Measurements from ENCODE around the gene INSRR.
A peak's percentile ranks its signal among the peaks of the same experiment; 100 is the strongest.

Gene INSRR

DNA sequence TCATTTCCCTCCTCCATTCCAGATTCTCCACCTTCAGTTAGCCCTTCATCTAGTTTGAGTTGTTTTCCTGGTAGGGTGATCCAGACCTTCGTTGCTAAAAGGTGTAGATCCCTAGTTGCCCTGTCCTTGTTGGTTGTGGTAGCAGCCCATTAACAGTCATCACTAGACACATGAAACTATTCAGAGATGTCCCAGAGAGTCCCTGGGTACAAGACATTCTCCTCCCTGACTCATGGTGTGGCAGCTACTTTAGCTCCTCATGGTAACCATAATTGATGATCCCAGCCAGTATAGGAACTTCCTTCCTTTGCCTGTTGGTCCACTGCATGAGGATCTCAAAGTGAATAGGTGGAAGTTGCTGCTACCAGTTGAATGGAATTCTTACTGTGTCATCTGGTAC, 36.2 kb downstream of the INSRR start:
- no peak for DNase-seq

DNA sequence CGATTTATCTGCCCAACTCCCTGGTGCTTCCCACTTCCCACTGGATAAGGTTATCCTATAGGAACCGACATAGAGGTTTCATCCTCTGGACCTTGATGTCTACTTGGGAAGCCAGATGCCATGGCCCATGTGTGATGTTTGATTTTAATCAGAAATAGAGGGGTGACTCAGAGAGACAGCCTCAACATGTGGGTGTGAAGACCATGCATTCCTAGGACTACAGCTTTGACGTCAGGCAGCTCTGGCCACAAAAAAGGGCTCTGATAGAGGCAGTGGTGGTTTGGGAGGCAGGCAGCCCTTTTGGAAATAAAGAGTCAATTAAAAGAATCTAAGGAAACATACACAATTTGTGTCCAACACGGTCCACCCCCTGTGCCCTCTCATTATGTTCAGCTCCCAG, 37.1 kb downstream of the INSRR start:
- no peak for DNase-seq

DNA sequence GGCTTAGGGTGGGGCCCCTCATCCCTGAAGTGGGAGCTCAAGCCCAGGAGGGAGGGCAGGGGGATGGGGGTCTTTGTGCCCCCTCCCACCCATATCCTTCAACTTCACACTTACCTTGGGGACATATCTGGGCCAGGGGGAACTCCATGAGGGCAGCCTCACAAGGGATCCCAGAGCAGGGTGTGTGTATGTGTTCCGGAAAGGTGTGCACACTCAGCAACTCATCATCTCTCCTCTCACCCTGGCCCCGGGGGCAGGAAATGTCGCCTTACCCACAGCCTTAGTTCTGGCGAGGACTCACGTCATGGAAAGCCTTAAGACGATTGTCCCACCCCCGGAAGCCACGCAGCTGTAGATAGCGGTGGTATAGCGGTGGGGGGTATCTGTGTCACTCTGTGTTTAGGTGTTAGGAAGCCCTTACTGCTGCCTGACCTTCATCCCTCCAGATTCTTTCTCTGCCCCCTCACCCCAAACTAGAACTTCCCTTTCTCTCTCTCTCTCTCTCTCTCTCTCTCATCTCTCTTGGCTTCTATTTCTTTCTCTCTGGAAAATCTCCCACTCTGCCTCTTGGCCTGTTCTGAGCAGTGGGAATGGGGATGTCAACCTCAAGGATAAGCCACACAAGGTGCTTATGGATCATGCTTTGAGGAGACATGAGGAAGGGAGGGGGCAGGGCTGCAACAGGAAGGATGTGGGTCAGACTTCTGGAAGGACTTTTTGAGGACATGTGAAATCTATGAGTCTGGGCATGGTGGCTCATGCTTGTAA, 42.2 kb downstream of the INSRR start, which contains the start of gene SH2D2A:
TSS of gene SH2D2A (minus strand) at position 288 of the 768 bp plus-strand sequence. CDS start at position 148, 140 bp downstream.
- no peak for DNase-seq

DNA sequence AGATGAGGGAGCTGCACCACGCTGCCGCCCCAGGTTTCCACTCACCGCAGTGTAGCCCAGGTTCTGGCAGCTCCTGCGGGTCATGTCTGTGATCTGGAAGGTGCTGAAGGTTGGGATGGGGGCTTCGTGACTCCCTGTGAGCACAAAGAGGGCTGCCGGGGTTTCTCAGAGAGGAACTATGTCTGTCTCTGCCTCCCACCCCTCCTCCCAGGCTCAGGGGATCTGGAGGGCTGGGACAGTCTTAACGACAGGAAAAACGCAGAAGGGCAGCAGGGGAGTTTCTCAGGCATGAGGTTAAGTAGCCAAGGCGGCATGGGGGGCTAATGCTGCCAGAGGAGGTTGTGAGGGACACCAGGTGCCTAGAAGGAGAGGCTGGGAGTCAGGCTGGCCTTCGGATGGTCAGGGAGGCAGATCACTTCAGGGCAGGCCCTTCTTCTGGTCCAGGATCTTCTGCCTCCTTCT, 42.9 kb downstream of the INSRR start:
- DNase-seq = no peak

DNA sequence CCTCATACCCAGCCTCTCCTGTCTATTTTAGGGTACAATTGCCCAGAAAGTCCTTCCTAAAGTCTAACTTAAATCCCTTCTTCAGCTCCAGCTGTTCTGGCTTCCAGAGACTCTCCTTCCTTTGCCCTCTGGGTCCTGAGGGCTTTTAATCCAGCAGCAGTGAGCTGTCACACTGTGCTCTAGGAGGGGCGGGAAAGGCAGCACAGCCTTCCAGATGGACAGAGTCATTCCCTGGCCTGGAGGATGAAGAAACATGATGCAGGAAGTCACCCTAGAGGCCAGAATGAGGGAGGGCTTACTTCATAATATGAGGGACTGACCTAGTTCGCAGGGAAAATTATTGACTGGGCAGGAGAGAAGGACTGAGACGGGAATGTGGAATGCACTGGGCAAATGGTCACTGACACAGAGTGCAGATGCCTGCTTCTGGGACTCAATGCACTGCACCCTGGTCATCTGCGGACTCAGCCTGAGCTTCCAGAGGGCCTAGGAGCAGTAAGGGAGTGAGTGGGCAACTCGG, 43.5 kb downstream of the INSRR start:
- peak; percentile 30 for DNase-seq

DNA sequence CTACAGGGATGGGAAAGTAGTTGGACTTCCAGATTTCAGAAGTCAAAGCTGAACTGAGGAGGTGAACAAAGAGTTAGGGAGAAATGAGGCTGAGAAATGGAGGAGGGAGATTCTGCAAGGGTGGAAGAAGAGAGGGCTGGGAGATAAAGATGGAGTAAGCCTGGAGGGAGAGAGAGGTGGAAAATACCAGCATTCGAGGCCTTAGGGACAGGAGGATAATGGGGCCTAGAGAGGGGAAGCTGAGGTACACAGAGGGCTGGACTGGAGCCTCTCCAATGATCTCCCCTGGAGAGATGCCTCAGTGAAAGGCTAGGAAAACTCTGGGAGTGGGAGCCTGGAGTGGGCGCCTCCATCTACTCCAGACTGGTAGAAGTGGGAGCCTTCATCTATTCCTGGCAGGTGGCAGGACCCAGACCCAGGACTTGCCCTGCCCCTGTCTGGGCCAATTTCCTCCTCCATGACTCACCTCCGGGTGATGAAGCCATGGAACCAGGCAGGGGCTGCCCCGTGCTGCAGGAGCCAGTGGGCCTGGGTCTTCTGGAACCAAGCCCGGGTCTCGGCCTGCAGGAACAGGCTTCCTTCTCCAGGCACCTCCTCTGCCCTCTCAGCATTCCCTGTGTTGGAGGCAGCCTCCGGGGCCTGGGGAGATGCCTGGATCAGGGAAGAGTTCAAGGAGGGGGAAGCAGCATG, 44.2 kb downstream of the INSRR start:
- DNase-seq = no peak

DNA sequence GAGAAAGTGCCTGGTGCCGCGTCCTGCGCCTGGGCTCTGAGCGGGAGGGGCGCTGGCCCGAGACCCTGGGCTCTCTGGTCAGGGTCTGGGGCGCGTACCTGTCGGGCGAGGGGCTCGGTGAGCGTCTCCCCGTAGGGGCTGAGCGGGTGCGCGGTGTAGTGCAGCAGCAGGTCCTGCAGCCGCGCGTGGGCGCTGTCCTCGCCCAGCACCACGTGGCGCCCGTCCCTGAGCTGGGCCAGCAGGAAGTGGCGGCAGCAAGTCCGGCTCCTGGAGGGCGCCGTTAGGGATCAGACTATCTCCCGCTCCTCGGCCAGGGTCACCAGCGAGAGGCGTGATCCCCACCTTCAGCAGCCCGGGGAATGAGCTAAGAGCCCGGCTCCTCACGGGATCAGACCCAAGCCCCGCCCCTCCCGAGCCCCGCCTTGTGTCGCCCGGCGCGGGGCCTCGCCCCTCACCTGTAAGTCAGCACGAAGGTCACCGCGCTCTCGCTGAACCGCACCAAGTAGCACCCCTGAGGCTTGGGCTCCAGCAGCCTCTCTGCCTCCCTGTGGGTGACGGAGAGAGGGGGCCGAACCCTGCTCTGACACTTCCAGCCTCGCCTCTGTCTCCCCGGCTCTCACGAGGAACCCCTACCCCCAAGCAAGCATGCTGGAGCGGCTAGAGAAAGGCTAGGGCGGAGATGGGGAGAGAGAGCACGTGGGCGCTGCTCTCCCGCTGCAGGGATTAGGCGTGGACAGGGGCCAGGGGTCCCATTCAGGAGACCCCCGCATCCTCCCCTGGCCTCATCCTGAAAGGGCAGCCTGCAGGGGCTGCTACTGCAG, 45.0 kb downstream of the INSRR start:
- DNase-seq = no peak

DNA sequence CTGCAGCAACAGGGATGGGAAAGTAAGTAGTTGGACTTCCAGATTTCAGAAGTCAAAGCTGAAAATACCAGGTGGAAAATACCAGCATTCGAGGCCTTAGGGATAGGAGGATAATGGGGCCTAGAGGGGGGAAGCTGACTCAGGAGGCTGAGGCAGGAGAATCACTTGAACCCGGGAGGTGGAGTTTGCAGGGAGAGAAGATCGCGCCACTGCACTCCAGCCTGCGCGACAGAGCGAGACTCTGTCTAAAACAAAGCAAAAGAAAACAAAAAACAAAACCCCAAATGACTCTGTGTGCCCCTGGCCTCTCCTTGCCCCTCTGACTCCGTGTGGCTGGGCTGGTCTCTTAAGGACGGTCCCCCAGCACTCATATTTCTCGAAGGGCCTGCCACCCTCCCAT, 45.6 kb downstream of the INSRR start:
- no peak for DNase-seq

DNA sequence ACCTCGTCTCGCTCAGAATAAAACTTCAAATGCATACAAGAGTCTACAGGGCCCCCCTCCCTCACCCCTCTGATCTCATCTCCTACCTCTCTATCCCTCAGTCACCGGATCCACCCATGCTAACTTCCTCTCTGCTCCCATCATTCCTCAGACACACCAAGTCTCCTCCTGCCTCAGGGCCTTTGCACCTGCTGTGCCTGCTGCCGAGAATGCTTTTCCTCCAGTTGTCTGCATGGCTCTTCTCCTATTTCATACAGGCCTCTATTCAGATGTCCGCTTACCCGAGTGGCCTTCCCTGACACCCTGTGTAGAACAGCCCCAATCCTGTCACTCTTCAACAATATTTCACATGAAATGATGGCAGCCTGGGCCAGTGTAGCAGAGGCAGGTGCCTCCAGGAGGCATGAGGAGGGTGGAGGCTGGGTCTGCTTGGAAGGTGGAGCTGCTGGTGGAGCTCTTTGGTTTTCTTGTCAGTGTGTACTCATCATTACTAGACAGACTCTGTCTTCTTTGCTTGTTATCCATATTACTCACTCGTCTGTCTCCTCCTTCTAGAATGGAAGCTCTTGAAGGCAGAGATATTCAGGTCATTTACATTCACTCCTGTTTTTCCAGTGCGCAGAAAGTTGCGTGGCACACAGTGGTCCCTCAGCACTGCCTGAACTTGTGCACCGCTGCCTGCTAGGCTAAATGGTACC, 46.5 kb downstream of the INSRR start:
- no peak for DNase-seq

DNA sequence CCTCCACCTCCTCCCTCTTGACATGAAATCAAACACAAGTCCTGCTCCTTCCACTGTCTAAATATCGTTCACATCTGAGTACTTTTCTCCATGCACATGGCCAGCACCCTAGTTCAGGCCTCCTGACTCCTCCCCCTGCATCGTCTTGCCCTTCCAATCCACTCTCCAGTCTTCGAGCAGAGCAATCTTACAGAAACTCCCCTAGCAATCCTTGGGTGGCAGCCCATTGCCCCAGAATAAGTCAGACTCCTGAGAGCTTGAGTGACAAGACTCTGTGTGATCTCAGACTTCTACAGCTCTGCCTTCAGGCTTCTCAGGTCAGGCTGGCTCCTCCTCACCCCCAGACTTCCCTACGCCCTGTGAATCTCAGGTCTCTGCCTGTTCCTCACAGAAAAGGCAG, 47.7 kb downstream of the INSRR start:
- DNase-seq = no peak

DNA sequence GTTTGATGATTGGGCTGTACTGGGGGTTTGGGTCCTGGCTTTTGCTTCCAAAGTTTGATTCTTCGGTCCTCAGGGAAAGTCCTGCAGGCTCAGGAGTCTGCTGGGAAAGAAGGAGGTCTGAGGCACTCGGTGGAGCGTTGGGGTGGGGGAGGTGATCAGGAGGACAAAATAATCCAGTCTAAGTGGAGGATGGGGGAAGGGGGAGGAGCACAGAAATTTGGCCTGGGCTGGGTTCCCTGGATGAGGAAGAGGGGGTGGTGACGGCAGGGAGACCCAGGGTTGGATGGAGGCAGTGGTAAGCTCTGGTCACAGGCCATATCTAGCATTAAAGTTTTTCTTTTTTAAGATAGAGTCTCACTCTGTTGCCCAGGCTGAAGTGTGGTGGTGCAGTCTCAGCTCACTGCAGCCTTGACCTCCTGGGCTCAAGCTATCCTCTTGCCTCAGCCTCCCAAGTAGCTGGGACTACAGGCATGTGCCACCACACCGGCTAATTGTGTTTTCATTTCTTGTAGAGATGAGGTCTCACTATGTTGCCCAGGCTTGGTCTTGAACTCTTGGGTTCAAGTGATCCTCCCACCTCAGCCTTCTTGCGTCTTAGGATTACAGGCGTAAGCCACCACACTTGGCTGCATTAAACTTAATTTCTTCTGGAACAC, 49.1 kb downstream of the INSRR start:
- no peak for DNase-seq

DNA sequence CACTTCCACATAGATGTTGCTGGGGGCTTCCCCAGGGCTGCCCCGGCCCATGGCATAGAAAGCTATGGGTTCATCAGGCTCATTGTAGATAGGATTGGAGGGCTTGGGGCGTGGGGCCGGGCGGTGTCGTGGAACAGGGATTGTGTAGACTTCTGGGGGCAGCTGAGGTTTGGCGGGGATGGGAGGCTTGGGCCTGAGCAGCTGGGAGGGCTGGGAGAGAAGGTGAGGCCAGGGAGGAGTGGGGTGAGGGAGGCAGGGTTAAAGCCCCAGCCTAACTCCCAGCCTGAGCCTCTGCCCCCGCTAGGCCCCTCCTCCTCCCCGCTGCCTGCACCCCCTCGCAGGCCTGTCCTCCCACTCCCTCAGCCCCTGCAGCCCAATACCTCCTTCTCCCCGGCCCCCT, 49.6 kb downstream of the INSRR start:
- no peak for DNase-seq

DNA sequence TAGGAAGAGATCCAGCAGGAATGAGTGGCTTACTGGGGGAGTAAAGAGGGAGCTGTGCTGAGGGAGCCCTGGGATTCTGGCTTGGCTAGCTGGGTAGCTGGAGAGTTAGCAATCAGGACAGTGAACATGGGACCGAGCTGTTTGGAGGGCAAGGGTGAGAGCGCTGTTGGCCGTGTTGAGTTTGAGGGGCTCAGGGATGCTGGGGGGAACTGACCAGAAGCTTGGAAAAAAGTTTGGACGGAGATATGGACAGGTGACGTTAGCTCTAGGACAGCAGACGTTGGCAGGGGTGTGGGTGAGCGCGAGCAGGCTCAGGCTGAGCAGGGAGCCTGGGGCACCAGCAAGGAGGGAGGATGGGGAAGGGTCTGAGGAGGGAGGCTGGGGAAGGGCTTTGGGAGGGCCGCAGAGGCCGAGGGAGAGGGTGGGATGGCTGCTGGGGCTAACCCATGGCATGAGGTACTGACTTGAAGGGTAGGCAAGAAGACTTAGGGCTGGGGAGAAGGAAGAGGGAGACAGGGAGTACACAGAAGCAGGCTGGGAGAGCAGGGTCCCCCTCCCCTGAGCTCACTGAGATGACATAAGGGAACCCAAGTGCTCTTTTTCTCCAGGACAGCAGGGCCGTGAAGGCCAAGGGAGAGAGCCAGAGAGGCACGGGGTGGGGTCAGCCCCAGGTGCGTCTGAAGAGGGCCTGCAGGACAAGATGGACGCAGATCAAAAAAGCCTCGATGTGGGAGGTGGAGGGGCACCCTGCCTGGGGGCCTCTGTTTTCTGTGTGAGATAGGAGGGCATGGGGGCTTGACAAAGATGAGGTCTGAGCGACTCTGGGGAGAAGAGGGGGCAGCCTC, 50.5 kb downstream of the INSRR start:
- DNase-seq = no peak

DNA sequence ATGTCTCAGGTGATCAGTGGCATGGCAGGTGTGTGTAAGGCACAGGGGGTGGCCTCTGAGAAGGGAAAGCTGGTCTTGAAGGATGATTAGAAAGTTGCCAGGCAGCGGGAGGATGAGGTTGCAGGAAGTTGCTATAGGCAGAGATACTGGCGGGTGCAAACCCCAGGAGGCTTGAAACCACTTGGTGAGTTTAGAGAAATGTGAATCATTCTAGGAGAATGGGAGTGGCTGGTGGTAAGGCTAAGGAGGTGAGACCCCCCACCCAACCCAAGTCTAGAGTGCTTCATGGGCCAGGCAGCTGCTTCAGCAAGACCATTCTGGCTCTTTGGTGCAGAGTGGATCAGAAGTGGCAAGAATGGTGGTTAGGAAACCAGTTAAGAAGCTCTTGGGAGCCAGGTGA, 51.3 kb downstream of the INSRR start:
- DNase-seq = no peak

DNA sequence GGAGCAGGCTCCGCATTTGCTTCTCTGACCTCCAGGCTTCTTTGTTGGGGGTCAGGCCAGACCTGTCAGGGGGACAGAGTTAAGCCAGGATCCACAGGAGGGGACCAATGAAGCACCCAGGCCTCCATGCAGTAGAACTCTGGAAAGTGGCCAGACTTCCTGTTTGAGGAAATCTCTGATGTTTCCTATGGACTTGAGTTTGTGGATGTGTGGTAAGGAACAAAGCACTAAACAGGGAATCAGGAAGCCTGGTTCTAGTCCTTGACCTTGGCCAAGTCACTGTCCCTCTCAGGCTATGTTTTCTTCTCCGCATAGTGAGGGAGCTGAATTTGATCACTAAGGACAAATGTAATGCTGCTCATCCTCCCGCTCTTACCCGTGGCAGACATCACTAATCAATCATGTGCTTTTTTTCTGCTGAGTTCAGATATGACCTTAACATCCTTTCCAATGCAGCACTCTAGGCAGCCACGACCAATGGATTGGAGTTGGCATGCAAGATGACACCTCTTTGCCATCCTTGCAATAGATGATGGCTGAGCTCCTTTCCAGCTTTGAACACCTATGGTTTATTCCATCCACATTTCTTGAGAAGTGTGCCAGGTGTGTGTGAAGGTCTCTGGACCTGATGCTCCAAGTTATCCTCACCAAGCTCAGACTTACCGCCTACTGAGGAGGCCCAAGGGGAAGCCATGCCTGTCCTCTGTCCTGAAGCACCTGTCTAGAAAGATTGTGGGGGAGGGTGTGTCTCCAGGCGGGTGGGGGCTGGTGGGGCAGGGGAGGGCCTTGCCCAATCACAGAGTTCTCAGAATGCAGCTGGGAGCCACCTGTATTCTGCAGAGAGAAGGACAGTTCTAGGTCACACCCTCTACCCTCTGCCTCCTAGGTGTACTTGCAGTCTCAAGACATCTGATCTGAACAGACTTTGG, 52.1 kb downstream of the INSRR start:
- DNase-seq = no peak

DNA sequence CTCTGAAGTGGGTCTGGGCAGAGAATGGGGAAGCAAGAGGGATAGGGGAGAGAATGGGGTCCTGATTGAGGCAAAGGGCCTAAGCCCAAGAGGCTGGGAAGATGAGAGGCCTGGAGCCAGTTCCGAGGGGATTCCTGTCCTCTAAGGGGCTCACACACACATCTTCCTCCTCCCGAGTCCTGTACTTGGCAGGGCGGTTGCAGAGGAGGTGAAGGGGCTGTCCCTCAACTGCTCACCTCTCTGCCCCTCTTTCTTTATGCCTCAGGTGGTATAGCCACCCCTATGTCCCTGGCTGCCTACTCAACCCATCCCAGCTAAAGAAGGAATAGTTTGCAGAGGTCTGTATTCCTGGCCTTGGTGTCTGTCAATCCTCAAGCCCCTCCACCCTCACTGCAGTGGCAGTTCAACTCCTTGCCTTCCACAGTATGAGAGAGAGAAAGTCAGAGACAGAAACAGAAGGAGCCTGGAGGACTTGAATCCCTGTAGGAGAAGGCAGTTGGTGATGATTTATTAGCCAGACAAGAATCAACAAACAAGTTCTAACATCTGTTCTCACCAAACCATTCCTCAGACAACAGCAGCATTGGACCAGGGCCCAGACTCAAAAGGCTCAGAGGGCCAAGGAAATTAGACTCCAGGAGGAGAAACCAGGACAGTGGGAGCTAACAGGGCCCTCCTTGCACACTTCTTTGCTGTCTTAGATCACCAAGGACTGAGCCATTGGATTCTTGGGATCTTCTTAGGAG, 53.0 kb downstream of the INSRR start:
- DNase-seq = no peak

DNA sequence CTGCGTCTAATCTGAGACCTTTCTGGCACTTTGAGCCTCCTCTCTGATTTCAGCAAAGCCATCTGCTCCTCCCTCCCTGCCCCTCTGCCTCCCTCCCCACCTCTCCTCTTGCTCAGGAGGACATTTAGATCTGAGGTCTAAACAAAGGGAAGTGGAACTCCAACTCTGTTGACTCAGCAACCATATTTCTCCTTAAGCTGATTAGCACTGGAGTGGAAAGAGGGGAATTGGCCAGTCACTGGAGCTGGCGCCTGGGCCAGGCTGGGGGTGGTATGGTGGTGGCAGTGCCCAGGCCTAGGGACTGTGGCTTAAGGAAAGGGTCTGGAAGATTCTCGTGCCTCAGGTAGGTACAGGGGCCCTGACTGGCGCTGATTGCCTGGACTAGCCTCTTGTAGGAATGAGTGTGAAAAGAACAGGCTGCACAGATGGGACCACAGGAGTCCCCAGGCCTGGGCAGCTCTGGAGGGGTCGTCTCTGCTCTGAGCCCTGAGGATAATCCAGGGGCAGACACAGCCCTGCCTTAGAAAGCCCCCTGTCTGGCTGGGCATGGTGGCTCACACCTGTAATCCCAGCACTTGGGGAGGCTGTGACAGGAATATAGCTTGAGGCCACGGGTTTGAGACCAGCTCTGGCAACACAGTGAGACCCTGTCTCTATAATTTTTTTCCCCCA, 54.2 kb downstream of the INSRR start:
- DNase-seq = no peak

DNA sequence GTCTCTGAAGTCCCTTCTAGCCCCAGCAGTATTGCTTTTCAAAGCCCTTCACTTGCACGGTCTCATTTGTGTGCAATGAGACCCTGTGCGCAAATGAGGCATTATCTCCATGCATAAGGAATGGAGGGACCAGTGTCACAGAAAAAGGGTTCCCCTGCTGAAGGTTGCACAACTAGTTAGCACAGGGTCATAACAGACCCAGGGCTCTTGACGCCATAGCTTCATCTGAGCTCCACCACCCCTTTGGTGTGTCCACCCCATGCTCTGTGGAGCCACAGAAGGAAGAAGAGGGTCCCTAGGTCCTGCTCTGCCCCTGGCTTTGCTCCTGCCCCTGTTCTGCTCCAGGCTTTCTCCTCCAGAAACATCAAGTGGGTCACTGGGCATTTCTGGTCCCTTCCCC, 54.9 kb downstream of the INSRR start:
- no peak for DNase-seq
